NCI-H460 (cell line): ENCODE results near the gene ARSB. TPM values are rescaled to one million over a fixed set of nuclear protein-coding genes. Genes with fewer than 3 reads are reported as not detected.
"Not testable (repeated sequence)": the region's sequence is repeated elsewhere in the genome, so short reads cannot be mapped to it uniquely, and the experiment has no call there.

Source experiments
- DNase-seq: peaks from one replicate; pipeline ENCODE4 v3.0.0-alpha.2; 2016; ENCODE audit warnings: low read depth; ENCODE audit errors: extremely low read depth
- total RNA-seq: library from RNA; depleted of rRNA; stranded (reverse); fragments of >200 nt; shearing (Covaris generic); gene quantifications from 2 replicates; pipeline ENCODE4 v1.2.3, GENCODE V29; 2014

ARSB gene
- total RNA-seq, 1 experiment from 2014 or later, result 20.0 TPM

DNA sequence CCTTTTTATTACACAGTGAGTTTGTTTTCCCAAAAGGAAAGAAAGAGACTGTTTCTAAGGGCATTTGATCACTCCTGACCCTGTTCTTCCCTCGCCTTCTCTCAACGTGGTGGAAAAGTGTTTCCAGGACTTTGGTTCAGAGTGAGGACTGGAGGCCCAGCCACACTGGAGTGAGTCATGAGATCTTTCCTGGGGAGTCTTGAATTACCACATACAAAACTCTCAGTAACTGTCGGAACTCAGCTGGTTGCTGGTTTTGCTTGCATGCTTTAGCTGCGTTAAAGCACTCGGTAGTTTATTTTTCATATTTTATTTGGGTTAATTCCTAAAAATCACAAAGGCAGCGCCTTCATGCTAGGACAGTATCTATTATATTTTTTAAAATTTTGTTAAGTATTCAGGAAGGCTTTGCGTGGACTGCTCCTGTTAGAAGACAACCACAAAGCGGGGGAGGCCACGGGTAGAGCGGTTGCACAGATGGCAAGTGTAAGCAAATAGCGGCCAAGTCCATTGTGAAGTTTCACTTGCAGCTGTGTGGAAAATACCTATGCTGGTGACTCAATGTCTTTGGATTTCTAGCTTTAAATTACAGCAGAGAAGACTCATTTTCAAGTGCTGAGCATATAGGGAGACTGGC, 77.7 kb downstream of the ARSB start:
- no peak for DNase-seq

DNA sequence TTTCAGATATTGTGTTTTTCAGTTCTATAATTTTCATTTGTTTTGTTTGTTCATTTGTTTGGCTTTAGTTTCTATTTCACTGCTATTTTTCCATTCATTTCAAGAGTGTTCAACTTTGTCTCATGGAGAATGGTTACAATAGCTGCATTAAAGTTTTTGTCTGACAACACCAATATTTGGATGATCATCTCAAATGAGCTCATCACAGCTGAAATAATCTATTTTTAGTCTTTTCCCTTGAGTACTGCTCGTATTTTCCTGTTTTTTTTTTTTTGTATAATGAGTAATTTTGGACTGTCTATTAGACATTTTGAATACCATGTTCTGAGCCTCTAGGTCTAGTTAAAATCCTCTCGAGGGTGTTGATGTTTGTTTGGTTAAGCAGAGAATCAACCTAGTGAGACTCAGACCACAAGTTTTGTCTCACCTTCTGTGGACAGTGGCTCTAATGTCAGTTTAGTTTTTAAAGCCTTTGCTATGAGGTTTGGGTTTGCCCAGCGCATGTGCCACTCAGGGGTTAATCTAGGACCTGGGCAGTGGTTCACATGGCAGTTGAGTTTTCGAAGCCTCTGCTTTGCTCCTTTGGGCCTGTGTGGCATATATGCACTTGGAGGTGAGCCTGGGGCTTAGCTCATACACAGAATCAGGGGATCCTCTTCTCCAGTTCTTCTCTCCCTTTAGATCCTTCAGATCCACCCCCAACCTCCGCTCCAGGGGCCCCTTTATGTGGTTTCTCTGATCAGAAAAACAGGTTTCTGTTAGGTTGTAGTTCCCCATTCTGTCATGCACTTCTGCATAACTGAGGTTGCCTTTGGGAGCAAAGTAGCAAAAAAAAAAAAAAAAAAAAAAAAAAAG, 79.8 kb downstream of the ARSB start:
- DNase-seq, result no peak

DNA sequence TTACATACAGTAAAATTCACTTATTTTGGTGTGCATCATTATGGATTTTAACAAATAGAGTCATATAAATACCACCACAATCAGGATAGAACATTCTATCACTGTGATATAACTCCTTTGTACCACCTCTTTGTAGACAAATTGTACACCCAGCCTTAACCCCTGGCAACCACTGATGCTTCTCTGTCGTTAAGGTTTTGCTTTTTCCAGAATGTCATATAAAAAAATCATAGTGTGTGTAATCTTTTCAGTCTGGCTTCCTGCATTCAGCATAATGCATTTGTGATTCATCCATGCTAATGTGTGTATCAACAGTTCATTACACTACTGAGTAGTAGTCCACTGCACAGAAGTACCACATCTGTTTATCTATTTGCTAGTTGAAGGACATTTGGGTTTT, 81.2 kb downstream of the ARSB start:
- no peak for DNase-seq

DNA sequence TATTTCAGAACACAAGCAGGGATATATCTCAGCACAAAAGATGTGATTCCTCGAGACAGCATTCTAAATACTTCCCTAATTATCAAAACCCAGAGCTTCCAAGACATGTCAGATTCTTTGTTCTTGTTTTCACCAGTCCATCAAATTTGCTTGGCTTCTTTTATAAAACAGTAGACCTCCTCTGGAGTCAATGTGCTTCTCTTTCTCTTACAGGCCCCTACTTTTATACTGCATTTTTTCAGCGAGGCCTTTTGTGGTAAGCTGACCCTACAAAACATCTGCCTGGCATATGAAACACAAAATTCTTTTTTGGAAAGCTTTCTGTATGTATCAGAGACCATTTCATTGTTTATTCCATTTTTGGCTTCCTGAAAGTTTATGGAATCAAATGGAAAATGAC, 81.8 kb downstream of the ARSB start:
- no peak for DNase-seq

GRCh38 chr5:78899922-78900362, 85.2 kb downstream of the ARSB start:
- peak; percentile 40 for DNase-seq

DNA sequence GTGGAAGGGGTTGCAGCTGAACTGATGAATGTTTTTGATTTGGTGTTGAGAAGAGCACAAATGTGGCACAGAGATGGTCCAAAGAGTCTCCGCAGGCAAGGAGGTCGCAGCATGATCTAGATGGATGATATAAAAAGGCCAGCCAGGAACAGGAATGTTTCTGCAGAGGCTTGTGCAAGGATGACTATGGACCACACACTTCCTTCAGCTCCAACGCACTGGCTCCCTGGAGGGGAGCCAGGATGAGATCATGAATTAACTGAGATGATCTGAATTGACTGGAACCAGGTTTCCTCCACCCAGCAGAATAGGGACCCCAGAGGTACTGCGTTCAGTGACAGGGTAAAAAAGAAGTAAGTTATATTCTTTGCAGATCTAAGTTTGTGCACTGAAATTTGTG, 89.0 kb downstream of the ARSB start:
- no peak for DNase-seq

- no peak for DNase-seq
Measured at GRCh38 chr5:78895616-78896015, 89.5 kb downstream of the ARSB start.

GRCh38 chr5:78893940-78894677, 91.0 kb downstream of the ARSB start:
- no peak for DNase-seq

- no peak for DNase-seq
Measured at GRCh38 chr5:78890667-78891379, 94.3 kb downstream of the ARSB start.

GRCh38 chr5:78889369-78890140, 95.6 kb downstream of the ARSB start:
- DNase-seq, result no peak

GRCh38 chr5:78888580-78889368, 96.3 kb downstream of the ARSB start:
- DNase-seq, result no peak

GRCh38 chr5:78887384-78888118, 97.6 kb downstream of the ARSB start:
- DNase-seq, result no peak

DNA sequence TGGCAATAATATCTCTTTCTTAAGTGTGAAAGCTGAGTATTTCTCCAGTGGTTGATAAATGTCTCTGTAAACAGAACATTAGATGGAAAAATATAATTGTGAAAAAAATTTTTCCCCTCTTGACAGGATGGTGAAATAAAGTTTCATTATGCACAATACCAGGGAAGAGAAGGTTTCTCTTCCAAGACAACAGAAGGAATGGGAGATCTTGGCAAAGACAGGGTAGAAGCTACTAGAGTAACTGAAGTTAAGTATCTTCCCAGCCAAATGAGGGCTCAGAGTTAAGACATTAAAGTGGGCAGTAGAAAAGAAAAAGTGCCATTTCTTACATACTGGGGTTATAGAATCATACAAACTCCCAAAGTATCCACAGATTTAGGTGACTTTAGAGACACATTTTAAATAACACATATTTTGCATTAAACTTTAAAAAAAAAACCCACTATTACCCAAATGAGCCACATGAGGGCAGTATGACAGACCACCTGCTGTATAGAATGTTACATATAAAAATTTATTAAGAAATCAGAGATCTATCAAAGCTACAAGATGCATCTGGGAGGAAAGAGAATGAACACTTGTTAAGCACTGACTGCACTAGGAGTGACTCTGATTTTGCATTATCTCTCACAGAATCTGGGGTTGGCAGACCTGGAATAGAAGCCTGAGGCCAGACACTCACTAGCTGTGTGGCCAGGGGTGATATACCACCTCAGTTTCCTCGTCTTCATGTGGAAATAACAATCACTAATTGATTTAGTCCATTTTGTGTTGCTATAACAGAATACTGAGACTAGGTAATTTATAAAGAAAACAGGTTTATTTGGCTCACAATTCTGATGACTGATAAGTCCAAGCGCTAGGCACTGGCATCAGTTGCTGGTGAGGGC, 98.5 kb downstream of the ARSB start:
- DNase-seq, result peak; percentile 6

DNA sequence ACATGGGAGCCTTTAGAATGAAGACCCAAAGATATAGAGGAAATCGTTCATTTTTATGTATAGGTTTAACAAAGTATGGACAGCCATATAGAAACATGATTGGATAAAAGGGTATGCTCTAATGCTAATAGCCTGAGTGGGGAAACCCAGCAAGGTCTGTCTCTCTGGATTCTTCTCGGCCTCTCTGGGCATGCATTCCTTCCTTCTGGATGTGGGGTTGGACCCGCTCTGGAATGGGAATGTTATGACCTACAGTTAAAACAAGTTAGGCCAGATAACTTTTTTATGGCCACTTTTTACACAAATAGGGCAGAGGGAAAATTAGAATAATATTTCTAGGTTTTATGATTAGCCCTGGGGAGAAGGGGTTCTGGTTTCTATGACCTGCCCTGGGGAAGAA, 103.2 kb downstream of the ARSB start:
- DNase-seq, result no peak

- DNase-seq, result no peak
Measured at GRCh38 chr5:78879516-78879915, 105.6 kb downstream of the ARSB start.

DNA sequence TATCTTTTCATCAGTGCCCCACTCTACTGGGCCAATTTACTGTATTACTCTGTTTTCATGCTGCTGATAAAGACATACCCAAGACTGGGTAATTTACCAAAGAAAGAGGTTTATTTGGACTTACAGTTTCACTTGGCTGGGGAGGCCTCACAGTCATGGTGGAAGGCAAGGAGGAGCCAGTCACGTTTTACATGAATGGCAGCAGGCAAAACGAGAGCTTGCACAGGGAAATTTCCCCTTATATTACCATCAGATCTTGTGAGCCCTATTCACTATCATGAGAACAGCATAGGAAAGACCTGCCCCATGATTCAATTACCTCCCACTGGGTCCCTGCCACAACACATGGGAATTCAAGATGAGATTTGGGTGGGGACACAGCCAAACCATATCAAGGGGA, 119.0 kb downstream of the ARSB start:
- not testable (repeated sequence) for DNase-seq

GRCh38 chr5:78858364-78858763, 126.7 kb downstream of the ARSB start:
- no peak for DNase-seq

- no peak for DNase-seq
Measured at GRCh38 chr5:78855026-78855425, 130.1 kb downstream of the ARSB start.
